ENCODE data around the gene NME3.

- TF ChIP-seq CTCF (conservative IDR thresholded peaks at IDR 0.05 in 1 of 2, IDR thresholded peaks at IDR 0.05 in 1 of 2; ENCODE audit: low read depth in 1 of 2, low read length in 2 of 2) (no peak), EZH2 (IDR thresholded peaks at IDR 0.05; ENCODE audit: low read length, missing control alignments) (no peak)
Measured at GRCh38 chr16:1740234-1740633, 31.1 kb downstream of the NME3 start.
